Stimulated activated CD4-positive, alpha-beta T cell treated with anti-CD3 and anti-CD28 coated beads, Interleukin-15, amount 100 ng/mL, for 48 hours (primary cell): ENCODE results near the gene TRIM9.
"Not testable (repeated sequence)": the region's sequence is repeated elsewhere in the genome, so short reads cannot be mapped to it uniquely, and the experiment has no call there.

Experiments
- DNase-seq, 2 donors: peaks; one replicate each; pipeline ENCODE4 v3.0.0-alpha.2; 2020; ENCODE audit warnings: low read depth in 2 of 2

TRIM9 gene

DNA sequence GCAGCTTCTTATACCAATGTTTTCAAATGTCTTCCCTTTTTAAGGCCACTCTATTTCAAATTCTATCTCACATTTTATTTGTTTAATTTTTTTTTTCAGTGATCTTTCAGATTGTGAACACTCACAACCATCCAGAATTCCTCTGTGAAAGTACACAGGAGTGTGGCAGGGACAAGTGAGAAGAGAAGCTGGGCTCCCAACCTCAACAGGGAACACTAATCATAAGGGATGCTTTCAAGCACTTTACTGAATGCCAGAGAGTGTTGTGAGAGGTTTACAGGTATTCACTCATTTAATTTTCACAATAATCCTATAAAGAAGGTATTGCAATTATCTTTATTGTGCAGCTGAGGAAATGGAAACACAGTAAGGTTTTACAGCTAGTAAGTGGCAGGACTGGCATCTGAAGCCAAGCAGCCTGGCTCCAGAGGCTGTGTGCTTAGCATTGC is 90.5 kb downstream of the TRIM9 start:
- no peak for DNase-seq

DNA sequence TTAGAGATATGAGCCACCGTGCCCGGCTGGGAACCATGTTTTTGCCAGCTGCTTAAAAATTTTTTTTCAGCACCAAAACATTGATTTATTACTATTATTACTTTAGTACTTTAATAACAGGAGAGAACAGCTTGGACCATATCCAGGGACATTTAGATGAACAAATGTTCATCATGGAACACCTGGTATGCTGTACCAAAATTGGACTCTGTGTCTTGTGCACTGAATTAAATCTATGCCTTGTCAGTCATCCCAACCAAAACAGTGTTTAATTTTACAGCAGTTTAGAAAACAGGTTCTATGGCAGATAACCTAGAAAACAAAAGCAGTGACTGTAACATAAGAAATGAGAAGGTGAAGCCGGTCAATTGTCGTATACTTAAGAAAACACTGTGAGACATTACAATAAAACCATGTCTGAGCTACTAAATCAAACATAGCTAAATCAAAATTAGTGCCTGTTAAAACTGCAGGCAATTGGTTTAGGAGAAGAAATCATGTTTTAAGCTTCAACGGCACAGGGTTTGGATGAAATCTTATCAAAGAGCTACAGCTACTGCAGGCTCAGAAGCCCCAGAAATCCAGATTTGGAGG is 92.4 kb downstream of the TRIM9 start:
- DNase-seq, result no peak

DNA sequence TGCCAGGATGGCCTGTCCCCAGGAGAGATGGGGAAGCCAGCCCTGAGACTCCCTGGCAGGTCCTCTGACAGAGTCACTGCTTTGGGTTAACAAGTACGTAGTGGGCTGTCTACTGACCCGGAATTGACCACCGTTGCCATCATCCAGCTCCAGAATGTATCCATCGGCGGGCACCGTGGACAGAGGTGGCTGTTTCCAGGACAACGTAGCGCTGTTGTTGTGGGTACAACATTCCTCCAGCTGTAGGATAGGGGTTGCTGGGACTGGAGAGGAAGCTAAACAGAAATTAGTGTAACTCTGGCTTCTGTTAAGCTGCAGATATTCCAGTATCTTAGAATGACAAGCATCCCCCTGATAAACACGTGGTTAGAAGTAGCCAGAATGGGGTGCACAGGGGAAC is 94.3 kb downstream of the TRIM9 start:
- DNase-seq, result no peak

DNA sequence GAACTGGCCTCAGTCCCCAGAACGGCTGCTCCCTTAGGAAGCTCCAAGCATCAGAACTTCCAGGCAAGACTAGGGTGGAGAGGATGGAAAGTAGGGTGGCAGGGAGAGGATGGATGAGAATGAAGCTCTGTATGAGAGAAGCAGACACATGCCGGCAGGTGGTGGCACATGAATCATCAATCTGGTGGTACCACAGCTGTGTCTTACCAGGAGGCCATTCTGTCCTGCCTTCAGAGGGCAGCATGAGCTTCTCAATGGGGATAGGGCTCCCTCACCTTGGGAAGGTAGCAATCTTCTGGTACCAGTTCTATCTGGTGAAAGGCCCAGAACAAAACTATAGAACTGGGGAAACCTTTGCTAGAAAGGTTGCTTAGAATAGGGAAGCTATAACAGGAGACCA is 95.2 kb downstream of the TRIM9 start:
- DNase-seq, result no peak

DNA sequence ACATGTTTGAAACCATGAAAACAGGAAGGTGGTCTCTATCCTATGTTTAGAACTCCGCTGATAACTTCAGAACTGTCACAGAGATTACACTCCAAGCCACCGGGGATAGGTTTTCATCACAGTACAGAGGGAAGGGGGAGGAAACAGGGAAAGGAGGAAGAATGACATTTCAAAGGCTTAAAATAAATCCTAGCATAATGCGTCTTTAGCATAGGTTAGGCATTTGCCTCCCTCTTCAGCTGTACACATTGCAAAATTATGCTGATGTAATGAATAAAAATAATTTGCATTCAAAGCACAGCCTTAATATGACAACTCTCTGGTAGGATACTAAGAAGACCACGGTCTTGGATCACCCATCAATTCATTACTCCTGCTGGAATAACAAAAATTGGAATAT is 96.3 kb downstream of the TRIM9 start:
- DNase-seq, result no peak

DNA sequence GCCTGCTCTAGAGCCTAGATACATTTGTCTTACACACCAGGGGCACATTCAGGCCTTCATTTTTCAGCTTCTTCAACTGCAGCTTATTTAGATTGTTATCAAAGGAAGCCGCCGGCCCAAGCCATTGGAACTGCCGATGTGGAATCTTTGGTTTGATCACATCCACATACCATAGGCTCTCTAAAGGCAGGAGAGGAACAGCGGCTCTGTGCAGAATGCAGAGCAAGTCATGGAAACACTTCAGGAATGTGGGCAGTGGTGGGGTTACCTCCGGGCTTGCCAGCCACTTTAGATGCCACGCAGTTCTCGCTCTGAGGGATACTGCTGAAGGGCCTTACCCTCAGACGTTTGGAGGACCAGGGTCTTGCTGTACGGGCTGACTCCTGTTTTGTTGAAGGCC is 97.2 kb downstream of the TRIM9 start:
- DNase-seq, result no peak

DNA sequence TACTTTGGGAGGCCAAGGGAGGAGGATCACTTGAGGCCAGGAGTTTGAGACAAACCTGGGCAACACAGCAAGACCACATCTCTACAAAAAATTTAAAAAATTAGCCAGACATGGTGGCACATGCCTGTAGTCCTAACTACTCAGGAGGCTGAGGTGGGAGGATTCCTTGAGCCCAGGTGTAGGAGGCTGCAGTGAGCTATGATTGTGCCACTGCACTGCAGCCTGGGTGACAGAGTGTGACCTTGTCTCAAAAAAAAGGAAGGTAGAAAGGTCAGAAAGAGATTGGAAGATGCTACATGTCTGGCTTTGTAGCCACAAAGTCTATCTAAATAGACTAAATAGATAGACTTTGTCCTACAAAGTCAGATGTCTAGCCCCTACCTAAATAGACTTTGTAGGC is 100.7 kb downstream of the TRIM9 start:
- not testable (repeated sequence) for DNase-seq

DNA sequence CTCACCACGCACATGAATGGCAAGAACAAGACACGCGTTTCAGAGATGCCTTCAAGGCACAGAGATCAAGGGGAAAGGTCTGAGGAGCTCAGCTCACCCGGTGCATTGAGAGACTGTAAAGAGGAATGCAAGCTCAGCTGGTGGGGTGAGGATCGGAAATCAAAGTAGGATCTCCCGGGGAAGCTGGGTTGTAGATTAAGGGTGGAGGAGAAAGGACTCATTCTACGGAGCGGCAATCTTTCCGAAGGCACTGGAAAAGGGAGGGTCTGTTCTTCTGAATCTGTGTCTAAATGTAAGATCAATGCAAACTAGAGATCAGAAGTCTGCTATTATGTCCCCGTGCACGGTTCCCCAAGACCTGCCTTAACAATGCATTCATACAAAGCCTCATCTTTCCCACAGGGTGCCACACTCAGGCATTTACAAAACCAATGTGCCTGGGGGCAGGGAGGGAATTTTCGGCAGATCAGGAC is 109.0 kb downstream of the TRIM9 start:
- no peak for DNase-seq

DNA sequence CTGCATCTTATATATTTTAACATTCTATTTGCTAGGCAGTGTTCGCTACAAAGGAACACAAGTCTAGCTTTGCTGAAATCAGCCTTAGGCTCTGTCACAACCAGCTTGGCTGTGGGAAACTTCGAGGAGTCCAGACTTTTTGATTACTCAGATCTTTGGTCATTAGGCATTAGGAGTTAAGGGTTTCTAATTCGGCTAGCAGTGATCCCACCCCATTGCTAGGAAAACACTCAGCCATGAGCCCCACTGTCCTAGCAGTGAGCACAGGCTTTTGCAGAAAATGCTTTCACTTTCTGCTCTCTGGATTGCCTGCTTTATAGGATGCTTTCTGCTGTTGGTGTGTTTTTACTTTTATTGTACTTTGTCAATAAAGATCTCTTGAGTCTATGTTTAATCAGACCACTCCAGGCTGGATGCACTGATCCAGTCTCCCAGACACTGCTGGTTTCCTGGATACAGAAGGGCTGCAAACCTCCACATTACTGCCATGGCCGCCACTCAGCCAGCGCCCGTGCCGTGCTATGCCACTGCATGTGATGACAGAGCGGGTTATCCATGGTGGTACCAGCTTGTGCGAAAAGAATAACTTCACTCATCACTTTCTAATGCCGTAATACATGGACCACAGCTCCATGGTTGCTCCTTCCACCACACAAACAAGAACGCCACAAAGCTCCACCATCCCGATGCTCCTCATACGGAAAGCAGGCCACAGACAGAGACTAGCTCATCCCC is 109.6 kb downstream of the TRIM9 start:
- no peak for DNase-seq

DNA sequence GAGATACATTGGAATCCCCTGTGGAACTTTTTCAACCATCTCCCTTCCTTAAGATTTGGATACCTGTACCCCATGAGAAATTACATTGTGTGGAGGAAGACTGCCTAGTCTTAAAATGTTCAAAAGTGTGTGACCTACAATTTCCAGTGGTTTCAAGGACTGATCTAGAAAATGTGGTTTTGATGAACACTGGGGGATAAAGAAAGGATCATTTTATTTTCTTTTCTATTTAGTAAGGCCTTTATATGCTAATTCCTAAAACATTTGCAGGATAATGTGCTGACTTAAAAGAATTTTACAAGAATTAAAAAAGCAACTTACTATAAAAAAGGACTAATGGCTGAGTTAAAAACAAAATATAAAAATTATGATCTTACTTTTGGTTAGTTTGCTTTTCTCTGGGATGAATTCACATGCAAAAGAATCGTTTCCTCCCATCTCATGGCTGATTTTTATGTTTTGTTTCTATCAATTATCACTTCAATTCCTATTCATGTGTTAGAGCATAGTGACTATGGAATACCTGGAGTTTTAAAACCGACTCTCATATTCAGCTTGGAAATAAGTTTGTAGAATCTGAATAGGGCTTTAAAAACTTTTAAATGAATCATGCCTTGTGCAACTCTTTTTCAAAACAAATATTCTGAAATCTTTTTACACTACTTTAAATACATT is 110.7 kb downstream of the TRIM9 start:
- DNase-seq, result no peak

DNA sequence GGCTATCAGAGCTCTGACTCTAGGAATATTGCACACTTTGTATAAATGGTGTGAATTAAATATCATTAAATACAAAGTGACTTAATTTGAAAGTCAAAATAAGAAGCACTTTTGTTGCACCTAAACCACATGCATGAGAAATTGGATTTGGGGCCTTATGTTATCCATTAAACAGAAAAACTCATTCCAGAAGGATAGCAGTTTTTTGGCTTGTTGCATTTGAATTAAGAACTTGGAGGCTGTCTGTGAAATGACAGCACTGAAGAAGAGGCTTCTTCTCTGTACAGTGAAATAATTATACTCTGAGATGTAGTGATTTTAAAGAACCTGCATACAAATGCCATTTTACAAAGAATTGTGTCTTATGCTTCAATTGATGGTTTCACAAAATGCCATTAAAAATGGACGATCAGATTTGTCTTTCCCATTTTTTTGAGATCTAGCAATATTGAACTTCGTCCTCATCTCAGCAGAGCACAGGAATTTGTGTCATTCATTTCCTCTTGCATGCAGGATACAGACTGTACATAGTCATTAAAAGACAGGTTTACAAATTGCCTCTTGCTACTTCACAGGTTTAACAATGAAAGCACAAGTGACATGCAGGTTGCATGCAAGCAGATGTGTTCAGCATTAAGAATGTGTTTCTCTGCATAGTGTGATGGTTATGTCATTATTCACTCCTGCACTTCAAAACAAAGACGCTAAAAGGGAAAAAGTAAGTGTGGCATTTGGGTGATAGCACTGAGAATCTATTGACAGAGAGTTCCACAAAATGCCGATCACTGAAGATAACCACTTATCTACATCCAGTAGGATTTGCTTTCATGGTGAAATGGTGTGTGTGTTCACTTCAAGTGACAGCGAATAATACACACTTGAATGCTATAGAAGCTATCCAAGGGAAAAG is 114.7 kb downstream of the TRIM9 start:
- DNase-seq, result no peak

DNA sequence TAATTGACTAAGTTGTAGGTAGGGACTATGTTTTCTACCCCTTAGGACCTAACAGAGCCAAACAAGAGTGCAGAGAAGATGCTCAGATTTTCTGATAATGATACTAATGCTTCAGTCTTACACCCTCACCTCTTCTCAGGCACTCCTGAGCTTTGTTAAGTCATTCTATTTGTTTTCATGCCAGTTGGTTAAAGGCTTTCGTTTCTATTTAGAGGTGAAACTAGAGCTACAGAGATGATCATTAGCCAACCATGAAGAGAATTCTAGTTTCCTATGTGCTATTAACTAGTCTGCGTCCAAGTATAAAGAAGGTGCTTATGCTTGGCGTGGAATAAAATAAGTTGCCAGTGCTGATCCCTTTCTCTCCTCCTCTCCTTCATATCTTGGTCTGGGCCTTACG is 116.0 kb downstream of the TRIM9 start:
- DNase-seq, result no peak

DNA sequence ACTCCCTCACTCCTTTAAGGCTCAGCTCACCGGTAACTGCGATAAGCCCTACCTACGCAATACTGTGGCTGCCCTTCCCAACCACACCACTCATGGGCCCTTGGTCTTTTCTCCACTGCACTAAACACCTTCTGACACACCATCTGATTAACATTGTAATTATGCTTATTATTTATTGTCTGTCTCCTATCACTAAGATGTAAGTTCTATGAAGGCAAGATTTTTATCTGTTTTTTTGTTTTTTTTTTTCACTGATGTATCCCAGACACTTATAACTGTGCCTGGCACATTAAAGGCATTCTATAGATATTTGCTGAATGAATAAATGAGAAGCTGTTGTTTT is 116.4 kb downstream of the TRIM9 start:
- no peak for DNase-seq

DNA sequence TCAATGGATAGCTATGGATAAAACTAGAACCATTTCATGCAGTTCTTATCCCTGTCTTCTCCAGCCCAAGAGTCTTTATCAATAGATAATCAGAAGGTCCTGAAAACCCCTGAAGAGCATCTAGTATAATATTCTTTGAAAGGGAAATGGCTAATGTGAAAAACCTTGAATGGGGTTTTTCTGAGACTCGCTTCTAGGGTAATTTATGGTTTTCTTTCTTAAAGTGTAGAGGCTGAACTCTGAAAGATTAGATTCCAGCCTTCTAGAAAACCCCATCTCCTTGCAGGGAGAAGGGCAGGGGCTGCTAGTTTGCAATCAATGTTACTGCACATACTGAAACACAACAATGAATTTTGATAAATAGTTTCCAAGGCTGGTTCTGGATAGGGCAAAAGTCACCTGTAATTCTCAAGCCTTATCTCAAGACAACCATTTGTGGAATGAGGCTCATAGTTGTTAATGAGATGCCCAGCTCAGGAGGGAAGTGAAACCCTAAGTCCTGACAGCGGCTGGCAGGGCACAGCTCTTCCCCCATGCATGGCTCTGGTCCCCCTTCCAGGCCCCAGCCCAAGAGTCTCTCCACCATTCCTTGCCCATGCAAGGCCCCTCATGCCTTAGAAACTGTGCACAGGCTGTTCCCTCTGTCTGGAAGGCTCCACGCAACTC is 116.9 kb downstream of the TRIM9 start:
- no peak for DNase-seq

DNA sequence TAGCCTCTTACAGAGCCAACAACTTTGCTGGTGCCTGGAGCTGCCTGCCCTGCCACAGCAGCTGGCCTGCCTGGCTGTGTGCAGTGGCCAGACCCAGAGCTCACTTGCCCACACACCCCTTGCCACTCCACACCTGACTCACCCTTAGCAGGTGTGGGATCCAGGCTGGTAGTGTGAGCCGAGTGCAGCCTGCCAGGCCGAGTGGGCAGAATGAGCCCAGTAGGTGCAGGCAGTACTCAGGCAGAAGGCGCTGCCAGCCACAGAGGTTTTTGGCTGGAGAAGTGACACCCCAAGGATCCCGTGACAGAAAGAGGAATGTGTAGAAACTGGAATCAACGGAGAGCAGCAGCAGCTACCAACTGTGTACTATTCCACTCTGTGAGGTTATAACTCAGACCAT is 120.8 kb downstream of the TRIM9 start:
- no peak for DNase-seq

DNA sequence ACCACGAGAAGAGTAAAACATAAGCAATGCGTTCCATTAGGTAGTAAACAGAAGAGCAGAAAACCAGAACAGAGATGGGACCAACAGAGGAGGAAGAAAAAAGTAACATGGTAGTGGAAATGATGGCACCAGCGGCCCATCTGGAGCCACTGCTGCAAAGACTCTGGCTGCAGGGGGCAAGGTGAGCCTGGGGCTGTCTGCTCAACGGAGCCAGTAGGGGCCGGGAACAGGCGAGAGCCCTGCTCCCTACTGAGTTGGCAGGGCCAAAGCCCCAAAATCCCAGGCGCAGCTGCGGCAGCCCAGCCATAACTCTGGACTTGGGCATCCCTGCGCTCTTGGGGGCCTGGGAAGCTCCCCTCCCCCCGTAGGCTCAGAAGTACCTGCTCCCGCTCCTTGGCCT is 122.2 kb downstream of the TRIM9 start:
- no peak for DNase-seq

DNA sequence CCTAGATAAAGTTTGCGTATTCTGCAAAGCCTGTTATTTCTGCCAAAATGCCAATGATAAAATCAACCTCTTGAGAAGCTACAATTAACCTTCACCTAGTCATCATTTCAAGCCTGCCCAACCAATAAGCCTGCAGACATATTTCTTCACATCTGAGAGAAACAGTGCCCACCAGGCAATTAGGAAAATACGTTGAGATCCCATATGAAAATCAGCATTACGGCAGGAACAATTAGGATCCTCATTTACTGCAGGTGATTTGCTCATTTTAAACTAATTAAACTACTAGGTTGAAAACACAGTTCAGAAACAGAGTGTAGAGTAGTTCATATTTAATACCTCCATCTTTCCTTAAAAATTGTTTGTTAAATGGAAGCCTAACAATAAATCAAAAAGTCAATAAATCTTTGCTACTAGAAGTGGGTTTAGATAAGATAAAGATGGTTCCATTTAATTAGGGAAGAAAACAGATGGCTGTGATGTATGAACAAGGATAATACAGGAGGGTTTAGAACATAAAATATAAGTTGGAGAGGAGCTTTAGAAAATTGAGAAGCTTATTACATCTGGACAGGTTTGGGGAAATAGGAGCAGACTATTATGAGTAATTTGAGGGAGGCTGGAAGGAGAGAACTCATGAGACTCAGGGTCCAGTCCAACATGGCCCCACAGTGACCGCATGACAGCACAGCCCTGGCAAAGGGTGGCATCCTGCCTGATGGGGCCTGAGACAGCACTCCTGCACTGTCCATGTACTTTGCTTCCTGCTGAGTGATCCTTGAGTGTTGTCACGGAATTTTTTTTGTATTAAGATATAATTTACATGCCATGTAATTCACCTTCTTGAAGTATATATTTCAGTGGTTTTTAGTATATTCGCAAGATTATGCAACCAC is 123.8 kb downstream of the TRIM9 start:
- no peak for DNase-seq

DNA sequence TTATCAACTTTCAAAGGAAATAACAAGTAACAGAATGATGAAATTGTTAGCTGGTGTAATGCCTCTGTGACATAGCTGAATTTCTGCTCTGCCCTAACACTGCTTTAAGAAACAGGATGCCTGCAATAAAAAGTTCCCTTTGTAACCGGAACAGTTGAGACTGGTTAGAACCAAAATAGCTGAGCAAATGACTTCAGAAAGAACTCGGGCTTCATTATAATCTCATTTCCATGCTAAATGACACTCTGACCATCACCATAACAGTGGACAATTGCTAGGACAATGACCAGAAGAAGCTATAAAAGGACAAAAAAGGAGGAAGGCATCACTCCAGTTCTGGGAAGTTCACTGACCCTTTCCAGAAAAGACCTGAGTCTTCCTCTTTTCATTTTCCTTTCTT is 127.1 kb downstream of the TRIM9 start:
- no peak for DNase-seq

DNA sequence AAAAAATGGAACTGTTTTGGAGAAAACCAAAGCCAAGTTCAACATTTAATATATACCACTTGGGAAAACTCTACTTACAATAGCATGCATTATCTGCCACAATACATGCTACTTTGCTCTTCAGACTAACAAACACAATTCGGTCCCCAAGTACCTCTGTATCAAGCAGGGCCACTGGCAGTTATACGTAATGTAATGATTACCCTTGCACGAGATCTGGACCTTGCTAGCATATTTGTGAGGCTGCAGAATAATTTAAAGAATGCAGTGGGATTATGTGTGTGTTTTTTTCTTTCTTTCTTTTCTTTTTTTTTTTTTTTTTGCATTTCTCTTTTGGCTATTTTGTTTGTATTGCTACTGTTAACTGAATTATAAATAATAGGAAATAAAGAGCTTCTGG is 127.8 kb downstream of the TRIM9 start:
- DNase-seq, result no peak

DNA sequence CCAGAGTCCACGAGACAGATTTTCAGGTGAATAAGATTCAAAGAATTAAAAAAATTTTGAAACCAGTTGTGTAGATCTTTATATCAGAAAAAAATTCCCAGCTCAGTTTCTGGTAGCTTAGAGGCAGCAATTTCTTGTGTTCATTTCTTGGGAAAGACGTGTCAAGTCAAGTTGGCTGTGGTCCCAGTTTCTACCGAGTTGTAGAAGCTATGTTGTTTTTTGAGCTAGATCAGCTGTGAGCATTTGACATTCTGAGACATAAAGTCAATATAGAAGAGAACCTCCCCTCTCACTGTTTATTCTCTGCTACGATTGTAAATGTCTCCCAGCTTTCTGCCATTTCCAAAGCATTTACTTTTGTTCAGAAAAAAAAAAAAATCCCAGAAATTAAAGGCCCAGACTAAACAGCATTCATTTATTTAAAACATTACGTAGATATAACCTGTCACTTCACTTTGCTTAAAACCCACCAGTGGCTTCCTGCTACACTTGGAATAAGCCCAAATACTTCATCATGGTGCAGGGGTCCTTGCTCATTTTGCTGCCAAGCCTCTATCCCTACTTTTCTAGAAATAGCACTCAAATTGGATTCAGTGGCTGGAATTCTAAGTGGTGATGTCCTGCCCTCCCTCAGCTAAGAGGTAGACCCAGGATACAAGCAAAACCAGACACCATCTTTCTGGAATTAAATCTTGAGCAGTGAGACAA is 130.1 kb downstream of the TRIM9 start:
- DNase-seq, result no peak
